ENCODE measurements around the gene BANF2. TPM values are rescaled to one million over a fixed set of nuclear protein-coding genes. Genes with fewer than 3 reads are reported as not detected.

BANF2 gene
- total RNA-seq (2022; extraction: Qiagen RNA extraction), result not detected in 5 replicates

GRCh38 chr20:17699931-17700351 lies at the start of gene BANF2:
Gene BANF2, plus strand, starts transcription at chr20:17699966. Its CDS starts 25,060 bp downstream, at chr20:17725026.

DNA sequence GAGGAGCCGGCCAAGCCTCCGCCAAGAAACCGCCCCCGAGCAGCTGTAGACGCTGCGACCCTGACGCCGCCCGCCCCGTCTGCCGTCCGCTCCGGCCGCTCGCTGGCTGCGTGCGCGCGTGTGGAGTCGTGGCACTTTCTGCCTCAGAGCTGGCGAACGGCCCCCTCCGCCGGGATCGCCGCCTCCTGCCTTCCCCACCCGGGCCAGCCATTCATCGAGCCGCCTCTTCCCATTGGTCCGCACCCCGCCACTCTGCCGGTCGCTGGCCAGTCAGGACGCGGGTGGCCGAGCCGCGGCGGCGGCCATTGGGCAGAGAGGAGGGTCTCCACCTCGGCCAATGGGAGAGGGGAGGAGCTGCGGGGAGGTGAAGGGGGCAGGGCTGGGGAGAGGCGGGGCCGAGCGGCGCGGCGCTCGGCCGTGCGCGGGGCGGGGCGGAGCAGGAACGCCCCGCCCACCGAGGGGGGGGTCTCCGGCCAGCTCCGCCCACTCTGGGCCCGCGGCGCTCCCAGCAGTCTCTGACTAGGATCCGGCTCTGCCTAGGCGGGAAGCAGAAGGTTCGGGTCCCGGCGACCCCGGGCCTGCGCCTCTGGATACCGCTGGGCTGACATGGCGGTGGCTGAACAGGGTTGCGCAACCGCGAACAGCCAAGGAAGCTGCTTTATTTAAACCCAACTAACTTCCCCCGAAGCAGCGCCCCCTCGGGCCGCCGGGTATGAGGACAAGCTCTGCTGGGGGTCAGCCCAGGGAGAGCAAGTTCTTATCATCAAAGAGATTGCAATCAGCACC lies 17.5 kb upstream of the BANF2 start, which contains the start of gene RRBP1:
TSS of gene RRBP1 (minus strand) at position 140 of the 786 bp plus-strand sequence. CDS start 21,735 bp downstream, outside the sequence.

Other genes starting within 250 kb of the BANF2 start
- gene BFSP1, start 168.6 kb upstream of the BANF2 start, total RNA-seq (2022; extraction: Qiagen RNA extraction), result 3.8 to 4.6 TPM (median 4.3 TPM) in 5 replicates
- gene DSTN, start 129.9 kb upstream of the BANF2 start, total RNA-seq (2022; extraction: Qiagen RNA extraction), result 655 to 867 TPM (median 692 TPM) in 5 replicates
- 118 to 161 TPM (median 159 TPM) in 5 replicates for gene RRBP1, start 17.7 kb upstream of the BANF2 start, total RNA-seq (2022; extraction: Qiagen RNA extraction)

Data from A549 treated with Hydrocortisone at 1 μM for 4 hours (cell line).